NCI-H1694 (cell line): ENCODE measurements around the gene YKT6.
A peak's percentile ranks its signal among the peaks of the same experiment; 100 is the strongest.
"Not testable (repeated sequence)": the region's sequence is repeated elsewhere in the genome, so short reads cannot be mapped to it uniquely, and the experiment has no call there.

ENCODE experiments used
- DNase-seq: peaks from one replicate; lab custom pipeline; 2025; lab: John Stamatoyannopoulos, UW

Gene YKT6

GRCh38 chr7:44194069-44194468 lies 6.7 kb upstream of the YKT6 start:
- DNase-seq: no peak

- DNase-seq: no peak
Measured at GRCh38 chr7:44194562-44195145, 6.1 kb upstream of the YKT6 start.

DNA sequence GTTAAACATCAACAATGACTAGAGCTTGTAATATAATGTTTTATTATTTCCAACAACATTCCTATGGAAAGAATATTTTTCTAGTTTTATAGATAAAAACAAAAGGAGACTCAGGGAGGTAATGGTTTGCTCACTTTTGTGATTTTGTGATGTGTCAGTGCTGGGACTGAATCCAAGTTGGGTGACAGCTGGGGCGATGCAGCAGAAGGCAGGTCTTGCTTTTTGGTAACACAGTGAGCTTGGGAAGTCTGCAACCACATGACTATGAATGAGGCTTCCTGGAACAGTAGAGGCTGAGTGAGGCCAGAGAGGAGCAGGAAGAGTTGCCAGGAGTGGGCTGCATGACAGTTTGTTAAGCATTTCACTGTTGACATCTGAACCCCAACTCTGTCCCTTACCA lies 4.9 kb upstream of the YKT6 start:
- DNase-seq: peak; percentile 88

DNA sequence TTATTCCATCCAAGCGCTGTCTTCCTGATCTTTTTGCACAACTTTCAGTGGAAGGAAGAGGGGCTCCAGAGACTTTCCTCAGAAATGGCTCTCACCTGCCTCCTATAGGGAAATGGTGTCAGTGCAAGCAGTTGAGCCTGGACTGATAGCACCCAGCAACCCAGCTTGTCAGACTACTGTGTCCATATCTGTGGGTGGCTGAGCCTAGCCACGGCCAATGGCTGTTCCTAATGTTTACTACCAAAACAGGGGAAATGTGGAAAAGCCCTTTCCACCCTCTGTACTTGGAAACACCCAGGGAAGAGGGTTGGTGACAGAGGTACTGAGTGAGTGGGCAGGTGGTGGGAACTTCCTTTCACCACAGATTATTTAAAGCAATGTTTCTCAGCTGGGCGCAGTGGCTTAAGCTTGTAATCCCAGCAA lies 4.3 kb upstream of the YKT6 start:
- DNase-seq: peak; percentile 81

GRCh38 chr7:44197474-44197873 lies 3.3 kb upstream of the YKT6 start:
- no peak for DNase-seq

DNA sequence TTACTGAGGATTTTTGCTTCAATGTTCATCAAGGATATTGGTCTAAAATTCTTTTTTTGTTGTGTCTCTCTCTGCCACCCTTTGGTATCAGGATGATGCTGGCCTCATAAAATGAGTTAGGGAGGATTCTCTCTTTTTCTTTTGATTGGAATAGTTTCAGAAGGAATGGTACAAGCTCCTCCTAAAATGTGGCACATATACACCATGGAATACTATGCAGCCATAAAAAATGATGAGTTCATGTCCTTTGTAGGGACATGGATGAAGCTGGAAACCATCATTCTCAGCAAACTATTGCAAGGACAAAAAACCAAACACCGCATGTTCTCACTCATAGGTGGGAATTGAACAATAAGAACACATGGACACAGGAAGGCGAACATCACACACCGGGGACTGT lies 615 bp upstream of the YKT6 start:
- DNase-seq: not testable (repeated sequence)

DNA sequence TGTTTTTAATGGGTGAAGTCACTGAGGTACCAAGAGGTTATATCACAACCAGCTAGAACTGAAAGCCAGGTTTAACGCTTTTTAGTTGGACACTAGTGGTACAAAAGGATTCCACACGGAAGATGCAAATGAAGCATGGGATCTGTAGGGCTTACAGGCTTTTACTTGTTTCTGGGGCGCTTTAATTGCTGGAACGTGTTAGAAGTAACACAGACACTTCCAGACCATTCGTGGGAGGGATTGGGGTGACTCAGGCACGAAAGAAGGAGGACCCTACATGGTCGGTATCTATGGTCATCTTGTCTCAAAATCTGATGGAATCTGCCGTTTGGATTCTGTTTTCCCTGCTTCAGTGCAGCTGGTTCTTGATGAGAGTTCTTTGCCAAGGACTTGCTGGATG lies 1.0 kb downstream of the YKT6 start:
- DNase-seq: no peak

DNA sequence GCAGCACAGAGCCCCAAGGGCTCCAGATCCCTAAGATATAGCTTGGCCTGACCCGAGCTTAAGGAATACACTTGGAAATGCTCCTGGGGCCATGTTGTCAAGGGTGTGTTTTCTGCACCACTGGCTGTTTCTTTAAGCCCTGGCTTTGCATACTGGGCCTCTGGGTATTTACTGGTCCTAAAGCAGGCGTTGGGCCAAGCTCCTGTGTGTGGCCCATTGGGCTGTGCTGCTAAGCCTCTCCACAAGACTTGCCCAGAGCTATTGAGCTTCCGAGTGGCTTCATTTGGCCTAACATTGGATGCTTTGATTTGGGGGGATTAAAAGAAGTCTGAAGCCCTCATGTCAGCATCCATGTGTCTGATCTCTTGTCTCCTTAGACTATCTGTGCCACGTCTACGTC lies 5.2 kb downstream of the YKT6 start:
- no peak for DNase-seq

GRCh38 chr7:44208085-44208484 lies 7.3 kb downstream of the YKT6 start:
- DNase-seq: no peak

DNA sequence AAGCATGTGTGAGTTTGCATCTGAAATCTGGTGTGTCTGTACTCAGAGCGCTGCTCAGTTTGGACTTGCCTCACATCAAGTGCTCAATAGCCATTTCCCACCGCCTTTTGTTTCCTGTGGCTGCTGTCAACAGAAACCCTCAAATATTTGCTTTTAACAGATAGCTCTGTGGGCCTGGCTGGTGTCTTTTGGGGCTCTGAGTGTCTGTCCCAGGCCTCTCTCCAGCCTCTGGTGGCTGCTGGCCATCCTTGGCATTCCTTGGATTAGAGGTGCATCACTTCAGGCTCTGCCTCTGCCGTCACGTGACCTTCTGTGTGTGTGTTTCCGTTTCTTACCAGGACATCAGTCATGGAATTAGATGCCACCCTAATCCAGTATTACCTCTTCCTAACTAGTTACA lies 9.3 kb downstream of the YKT6 start:
- no peak for DNase-seq

DNA sequence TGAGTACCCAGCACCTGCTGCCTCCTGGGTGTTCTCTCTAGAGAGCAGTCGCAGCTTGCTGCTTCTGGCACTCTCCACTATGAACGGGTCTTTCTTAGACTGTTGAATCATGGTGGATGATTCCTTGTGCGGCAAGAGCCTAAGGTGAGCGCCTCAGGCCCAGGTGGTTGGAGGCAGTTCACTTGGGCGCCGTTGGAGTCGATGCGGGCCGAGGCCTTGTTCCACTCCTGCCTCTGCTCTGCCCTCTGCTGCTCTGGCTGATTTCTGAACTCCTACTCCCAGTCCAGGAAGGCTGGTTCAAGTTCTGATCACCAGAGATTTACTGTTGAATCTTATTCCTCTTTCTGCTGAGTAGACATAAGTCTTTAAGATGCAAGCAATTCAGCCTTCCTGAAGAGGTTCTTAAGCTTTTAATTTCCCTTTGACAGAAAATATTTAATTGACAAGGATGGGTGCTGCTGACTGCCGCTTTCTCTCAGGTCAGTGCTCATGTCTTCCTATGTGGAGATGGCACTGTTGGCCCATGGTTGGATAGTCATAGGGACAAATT lies 10.4 kb downstream of the YKT6 start:
- DNase-seq: no peak

DNA sequence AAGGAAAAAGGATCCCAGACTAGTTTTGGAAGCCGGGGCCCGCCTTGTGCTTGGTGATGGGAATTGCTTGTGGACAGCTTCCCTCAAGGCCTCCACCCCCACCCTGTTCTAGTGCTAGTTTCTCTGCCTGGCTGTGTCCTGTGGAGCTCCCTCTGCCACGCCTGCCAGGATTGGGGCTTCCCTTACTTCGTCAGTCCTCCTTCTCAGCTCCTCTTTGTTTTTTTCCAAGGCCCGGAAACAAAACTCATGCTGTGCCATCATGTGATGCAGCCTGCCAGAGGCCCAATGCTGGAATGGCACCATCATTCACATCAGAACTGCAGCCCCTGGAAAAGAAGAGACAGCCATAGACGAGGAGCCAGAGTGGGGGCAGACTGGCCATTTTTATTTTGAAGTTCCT lies 11.2 kb downstream of the YKT6 start:
- DNase-seq: no peak

DNA sequence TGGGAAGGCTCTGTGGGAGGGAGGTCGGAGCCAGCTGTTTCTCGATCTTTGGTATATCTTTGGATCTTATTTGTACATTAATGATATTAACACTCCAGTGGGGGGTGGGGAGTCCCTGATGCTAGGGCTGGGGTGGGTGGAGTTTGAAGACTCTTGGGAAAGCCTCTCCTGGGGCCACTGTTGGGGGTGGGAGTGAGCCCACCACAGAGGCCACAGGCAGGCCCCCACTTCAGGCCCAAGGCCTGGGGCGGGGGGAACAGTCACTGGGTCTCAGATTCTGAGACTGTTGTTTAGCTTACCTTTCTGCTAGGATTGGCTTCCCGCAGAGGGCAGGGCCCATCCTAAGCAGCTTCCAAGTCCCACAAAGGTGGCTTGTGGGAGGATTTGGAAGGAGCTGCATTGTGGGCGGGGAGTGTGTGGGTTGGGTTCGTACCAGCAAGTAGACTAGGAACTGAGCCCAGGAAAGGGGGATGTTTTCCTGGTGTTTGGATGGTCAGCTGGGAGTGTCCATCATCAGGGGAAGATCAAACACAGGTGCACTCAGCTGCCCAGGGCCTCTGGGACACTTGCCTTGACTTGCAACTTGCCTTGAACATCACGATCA lies 11.9 kb downstream of the YKT6 start:
- no peak for DNase-seq

GRCh38 chr7:44213206-44213876 lies 12.6 kb downstream of the YKT6 start:
- no peak for DNase-seq

GRCh38 chr7:44213877-44214388 lies 13.2 kb downstream of the YKT6 start:
- no peak for DNase-seq

DNA sequence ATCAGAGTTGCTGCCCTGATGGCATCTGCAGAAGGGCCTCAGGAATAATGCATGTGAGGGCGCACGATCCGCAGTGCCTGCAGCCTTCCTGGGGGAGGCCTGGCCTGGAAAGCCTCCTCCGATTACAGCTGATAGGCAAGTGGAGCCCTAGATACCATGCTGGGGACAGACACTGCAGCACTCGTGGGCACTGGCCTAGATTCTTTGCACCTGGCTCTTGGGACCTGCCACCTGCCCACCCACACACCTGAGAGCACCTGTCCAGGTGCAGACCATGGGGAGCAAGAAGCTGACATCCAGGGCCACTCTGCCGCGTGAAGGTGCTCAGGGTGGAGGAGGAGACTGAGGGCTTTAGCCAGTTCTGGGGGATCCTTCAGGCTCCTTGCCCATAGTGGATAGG lies 14.8 kb downstream of the YKT6 start:
- DNase-seq: no peak

- no peak for DNase-seq
Measured at GRCh38 chr7:44216019-44216418, 15.2 kb downstream of the YKT6 start.

DNA sequence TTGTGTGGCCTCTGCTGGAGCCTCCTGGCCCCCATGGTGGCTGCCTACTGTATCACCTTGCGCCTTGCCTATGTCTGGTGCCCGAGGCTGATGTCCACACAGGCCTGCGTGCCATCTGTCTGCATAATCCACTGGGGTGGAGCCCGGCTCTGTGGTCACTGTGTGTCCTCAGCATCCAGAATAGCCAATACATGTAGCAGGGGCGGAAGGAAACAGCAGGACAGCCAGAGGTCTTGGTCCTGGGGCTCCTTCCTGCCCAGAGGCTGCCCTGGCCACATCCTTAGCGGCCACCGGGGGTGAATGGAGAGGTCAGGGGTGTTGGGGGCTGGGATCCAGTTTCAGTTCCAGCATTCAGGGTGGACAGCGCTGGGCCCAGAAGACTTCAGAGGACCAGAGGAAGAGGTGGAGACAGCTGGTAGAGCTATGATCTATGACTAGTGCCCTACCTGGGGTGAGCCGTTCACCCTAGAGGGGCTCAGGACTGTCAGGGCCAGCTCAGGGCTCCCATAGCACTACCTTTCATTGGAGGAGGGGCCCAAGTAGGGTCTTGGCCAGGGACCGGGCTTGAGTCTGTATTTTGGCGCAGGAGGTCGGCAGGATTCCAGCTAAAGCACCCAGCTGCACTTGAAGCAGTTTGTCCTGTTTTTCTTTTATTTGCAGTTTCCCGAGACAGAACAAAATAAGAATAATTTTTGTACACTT lies 15.9 kb downstream of the YKT6 start:
- DNase-seq: no peak

DNA sequence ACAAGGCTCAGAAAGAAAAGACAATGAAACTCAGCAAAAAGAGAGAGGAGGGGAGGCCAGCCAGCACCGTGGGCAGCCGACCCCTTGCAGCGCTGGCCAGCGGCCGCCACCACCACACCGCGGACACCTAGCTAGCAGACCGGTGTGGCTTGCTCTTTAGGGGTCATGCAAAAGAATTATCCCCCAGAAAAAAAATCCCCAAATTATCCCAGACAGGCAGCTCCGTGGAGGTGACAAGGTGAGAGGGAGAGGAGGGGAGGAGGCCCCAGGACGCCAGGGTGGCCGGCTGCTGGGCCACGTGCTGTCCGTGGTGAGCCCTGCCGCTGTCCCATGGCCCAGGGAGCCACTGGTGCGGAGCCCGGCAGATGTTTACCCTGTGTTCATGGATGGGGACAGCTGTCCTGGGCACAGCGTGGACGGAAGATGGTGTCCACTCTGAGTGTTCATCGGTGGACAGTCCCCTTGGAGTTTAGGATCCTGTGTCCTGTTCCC lies 16.5 kb downstream of the YKT6 start:
- no peak for DNase-seq

- no peak for DNase-seq
Measured at GRCh38 chr7:44217852-44218402, 17.1 kb downstream of the YKT6 start.

- no peak for DNase-seq
Measured at GRCh38 chr7:44218418-44219201, 17.8 kb downstream of the YKT6 start.
